Vagina (tissue), 2 donors: Measurements from ENCODE around the gene ACAA1. TPM values are rescaled to one million over a fixed set of nuclear protein-coding genes. Genes with fewer than 3 reads are reported as not detected.
A peak's percentile ranks its signal among the peaks of the same experiment; 100 is the strongest.

ENCODE experiments used
- DNase-seq, 2 donors: peaks; one replicate each; pipeline ENCODE4 v3.0.0-alpha.2; 2017; ENCODE audit errors: extremely low spot score in 2 of 2
- H3K27ac ChIP-seq: fragments of 200-600 bp; sonication (generic); one replicate; pipeline ENCODE4 v1.5.1; 2019
- H3K27me3 ChIP-seq: fragments of 200-600 bp; sonication (generic); one replicate; pipeline ENCODE4 v1.5.1; 2019
- H3K36me3 ChIP-seq, 2 donors: fragments of 200-600 bp; sonication (generic); one replicate each; pipeline ENCODE4 v1.5.1; 2017 to 2019
- H3K4me1 ChIP-seq: fragments of 200-600 bp; sonication (generic); one replicate; pipeline ENCODE4 v1.5.1; 2019
- H3K4me3 ChIP-seq, 2 donors: fragments of 200-600 bp; sonication (generic); 1 replicate in 1 of 2; 2 replicates in 1 of 2; pipeline ENCODE4 v1.5.1; 2016 to 2019
- H3K9me3 ChIP-seq: fragments of 200-600 bp; sonication (generic); one replicate; pipeline ENCODE4 v1.5.1; 2019
- POLR2A ChIP-seq, 2 donors: fragments of 450-650 bp; IDR thresholded peaks; one replicate each; pipeline ENCODE4 v1.6.1; 2017; ENCODE audit warnings: antibody characterized with exemption in 2 of 2, mild to moderate bottlenecking in 2 of 2, moderate library complexity in 2 of 2
- POLR2AphosphoS5 ChIP-seq, 2 donors: sonication (generic); formaldehyde crosslinking; IDR thresholded peaks; one replicate each; pipeline ENCODE4 v1.9.0; 2017; ENCODE audit warnings: antibody characterized with exemption in 2 of 2, mild to moderate bottlenecking in 2 of 2, low read depth in 1 of 2; ENCODE audit not compliant: insufficient read depth in 1 of 2
- intact Hi-C: fragments of 100-400 bp; cut with DNase I; formaldehyde crosslinking; loops from one replicate; pipeline ENCODE4 v1.15.1; 2023
- total RNA-seq: library from RNA; depleted of rRNA; stranded (reverse); fragments of >200 nt; gene quantifications from one replicate; pipeline ENCODE4 v1.2.3, GENCODE V29; 2016
- TF ChIP-seq, protein P1 (sequence below), 3 experiments: fragments of 450-650 bp in 2 of 3; fragments of 200-600 bp in 1 of 3; sonication (generic) in 1 of 3; IDR thresholded peaks; one replicate each; pipeline ENCODE4 v1.5.1; 2017 to 2019; ENCODE audit warnings: antibody characterized with exemption in 3 of 3, mild to moderate bottlenecking in 2 of 3, moderate library complexity in 2 of 3

Gene ACAA1
- total RNA-seq, 1 donor from 2014 or later = 53.0 TPM

DNA sequence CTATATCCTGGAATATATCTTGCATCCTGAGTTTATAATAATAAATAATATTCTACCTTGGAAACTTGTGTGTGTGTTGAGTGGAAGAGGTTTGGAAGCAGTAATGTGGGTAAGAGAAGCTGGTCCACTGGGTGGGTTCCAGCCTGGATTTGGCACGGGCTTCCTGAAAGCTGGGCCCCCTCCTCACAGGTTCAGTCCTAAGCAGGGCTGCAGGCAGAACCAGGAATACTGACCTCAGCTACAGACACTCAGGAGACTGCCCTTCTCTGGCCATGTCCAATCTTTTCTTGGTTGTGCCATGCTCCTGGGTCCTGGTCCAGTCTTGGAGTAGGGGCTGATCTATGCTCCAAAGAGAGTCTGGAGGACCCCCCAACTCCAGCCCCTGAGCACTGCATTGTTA, 6.0 kb upstream of the ACAA1 start:
- DNase-seq = peak; percentile 64 to 81
- Histone ChIP-seq H3K4me1 (peaks cover 21% of the 10 kb centered on the region), H3K36me3 (peaks cover 0 to 10% of the 10 kb centered on the region in 2 donors), H3K27ac (no peak overlapping the region), H3K9me3 (no peaks in the 10 kb centered on the region), H3K4me3 (no peak overlapping the region), H3K27me3 (no peaks in the 10 kb centered on the region)
- TF ChIP-seq, protein P1, sequence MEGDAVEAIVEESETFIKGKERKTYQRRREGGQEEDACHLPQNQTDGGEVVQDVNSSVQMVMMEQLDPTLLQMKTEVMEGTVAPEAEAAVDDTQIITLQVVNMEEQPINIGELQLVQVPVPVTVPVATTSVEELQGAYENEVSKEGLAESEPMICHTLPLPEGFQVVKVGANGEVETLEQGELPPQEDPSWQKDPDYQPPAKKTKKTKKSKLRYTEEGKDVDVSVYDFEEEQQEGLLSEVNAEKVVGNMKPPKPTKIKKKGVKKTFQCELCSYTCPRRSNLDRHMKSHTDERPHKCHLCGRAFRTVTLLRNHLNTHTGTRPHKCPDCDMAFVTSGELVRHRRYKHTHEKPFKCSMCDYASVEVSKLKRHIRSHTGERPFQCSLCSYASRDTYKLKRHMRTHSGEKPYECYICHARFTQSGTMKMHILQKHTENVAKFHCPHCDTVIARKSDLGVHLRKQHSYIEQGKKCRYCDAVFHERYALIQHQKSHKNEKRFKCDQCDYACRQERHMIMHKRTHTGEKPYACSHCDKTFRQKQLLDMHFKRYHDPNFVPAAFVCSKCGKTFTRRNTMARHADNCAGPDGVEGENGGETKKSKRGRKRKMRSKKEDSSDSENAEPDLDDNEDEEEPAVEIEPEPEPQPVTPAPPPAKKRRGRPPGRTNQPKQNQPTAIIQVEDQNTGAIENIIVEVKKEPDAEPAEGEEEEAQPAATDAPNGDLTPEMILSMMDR (IDR thresholded peaks at IDR 0.05) = no peak
- TF ChIP-seq POLR2AphosphoS5 (IDR thresholded peaks at IDR 0.05; ENCODE audit: insufficient read depth in 1 of 2, low read depth in 1 of 2) (no peak), POLR2A (IDR thresholded peaks at IDR 0.05) (no peak)
- intact Hi-C loops = no loop called here

DNA sequence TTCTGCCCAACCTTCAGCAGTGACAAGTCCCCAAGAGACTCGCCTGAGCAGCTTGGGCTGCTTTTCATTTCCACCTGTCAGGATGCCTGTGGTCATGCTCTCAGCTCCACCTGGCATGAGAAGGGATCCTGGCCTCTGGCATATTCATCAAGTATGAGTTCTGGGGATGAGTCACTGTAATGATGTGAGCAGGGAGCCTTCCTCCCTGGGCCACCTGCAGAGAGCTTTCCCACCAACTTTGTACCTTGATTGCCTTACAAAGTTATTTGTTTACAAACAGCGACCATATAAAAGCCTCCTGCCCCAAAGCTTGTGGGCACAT, 5.0 kb upstream of the ACAA1 start:
- H3K36me3 ChIP-seq = peaks cover 0 to 10% of the 10 kb centered on the region in 2 donors
- no peaks in the 10 kb centered on the region for H3K27me3 ChIP-seq
- DNase-seq = peak; percentile 72 to 88
- peaks cover 27% of the 10 kb centered on the region for H3K4me1 ChIP-seq
- intact Hi-C loops = no loop called here
- no peak overlapping the region for H3K27ac ChIP-seq
- TF ChIP-seq POLR2A (IDR thresholded peaks at IDR 0.05) (no peak), POLR2AphosphoS5 (IDR thresholded peaks at IDR 0.05; ENCODE audit: insufficient read depth in 1 of 2, low read depth in 1 of 2) (no peak)
- TF ChIP-seq, protein P1 (IDR thresholded peaks at IDR 0.05) = no peak
- H3K9me3 ChIP-seq = no peaks in the 10 kb centered on the region
- no peak overlapping the region for H3K4me3 ChIP-seq

DNA sequence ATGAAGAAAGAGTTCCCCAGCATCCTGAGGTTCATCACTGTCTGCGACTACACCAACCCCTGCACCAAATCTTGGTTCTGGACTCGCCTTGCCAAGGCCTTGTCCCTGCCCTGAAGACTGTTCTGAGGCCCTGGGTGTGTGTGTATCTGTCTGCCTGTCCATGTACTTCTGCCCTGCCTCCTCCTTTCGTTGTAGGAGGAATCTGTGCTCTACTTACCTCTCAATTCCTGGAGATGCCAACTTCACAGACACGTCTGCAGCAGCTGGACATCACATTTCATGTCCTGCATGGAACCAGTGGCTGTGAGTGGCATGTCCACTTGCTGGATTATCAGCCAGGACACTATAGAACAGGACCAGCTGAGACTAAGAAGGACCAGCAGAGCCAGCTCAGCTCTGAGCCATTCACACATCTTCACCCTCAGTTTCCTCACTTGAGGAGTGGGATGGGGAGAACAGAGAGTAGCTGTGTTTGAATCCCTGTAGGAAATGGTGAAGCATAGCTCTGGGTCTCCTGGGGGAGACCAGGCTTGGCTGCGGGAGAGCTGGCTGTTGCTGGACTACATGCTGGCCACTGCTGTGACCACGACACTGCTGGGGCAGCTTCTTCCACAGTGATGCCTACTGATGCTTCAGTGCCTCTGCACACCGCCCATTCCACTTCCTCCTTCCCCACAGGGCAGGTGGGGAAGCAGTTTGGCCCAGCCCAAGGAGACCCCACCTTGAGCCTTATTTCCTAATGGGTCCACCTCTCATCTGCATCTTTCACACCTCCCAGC, 4.4 kb upstream of the ACAA1 start:
- Histone ChIP-seq H3K27me3 (no peaks in the 10 kb centered on the region), H3K4me1 (peaks cover 27% of the 10 kb centered on the region), H3K4me3 (no peak overlapping the region), H3K36me3 (peaks cover 0 to 10% of the 10 kb centered on the region in 2 donors), H3K9me3 (no peaks in the 10 kb centered on the region), H3K27ac (no peak overlapping the region)
- intact Hi-C loops = no loop called here
- TF ChIP-seq, protein P1 (IDR thresholded peaks at IDR 0.05) = no peak
- no peak for TF ChIP-seq POLR2A (IDR thresholded peaks at IDR 0.05)
- TF ChIP-seq POLR2AphosphoS5 (IDR thresholded peaks at IDR 0.05; ENCODE audit: insufficient read depth in 1 of 2, low read depth in 1 of 2) = no peak
- DNase-seq = peak; percentile 65 to 90

GRCh38 chr3:38140326-38141172, 3.6 kb upstream of the ACAA1 start:
- Histone ChIP-seq H3K4me3 (no peak overlapping the region), H3K4me1 (peaks cover 34% of the 10 kb centered on the region), H3K27me3 (no peaks in the 10 kb centered on the region), H3K9me3 (no peaks in the 10 kb centered on the region), H3K27ac (no peak overlapping the region), H3K36me3 (peaks cover 0 to 10% of the 10 kb centered on the region in 2 donors)
- peak; percentile 64 to 81 for DNase-seq
- TF ChIP-seq POLR2A (IDR thresholded peaks at IDR 0.05) (no peak), POLR2AphosphoS5 (IDR thresholded peaks at IDR 0.05; ENCODE audit: insufficient read depth in 1 of 2, low read depth in 1 of 2) (no peak)
- TF ChIP-seq, protein P1 (IDR thresholded peaks at IDR 0.05) = no peak
- intact Hi-C loops = no loop called here
